Smooth muscle cell (in vitro differentiated cells): Measurements from ENCODE around the gene C17orf67. TPM values are rescaled to one million over a fixed set of nuclear protein-coding genes. Genes with fewer than 3 reads are reported as not detected.

Source experiments
- DNase-seq: peaks from one replicate; lab custom pipeline; 2025; ENCODE audit not compliant: unreplicated experiment; lab: John Stamatoyannopoulos, UW
- H2AFZ ChIP-seq: fragments of 200-600 bp; sonication (generic); 2 replicates; pipeline ENCODE4 v1.6.0; 2016; ENCODE audit warnings: antibody characterized with exemption, low read depth, mild to moderate bottlenecking
- H3F3A ChIP-seq: fragments of 200-600 bp; sonication (generic); 2 replicates; pipeline ENCODE4 v1.6.0; 2017; ENCODE audit warnings: antibody characterized with exemption, low read depth
- H3K27ac ChIP-seq: fragments of 200-600 bp; sonication (generic); 2 replicates; pipeline ENCODE4 v1.5.1; 2016; ENCODE audit warnings: low read depth, mild to moderate bottlenecking
- H3K27me3 ChIP-seq: fragments of 200-600 bp; sonication (generic); 2 replicates; pipeline ENCODE4 v1.6.1; 2016; ENCODE audit warnings: low read depth, mild to moderate bottlenecking
- H3K36me3 ChIP-seq: fragments of 200-600 bp; sonication (generic); 2 replicates; pipeline ENCODE4 v1.5.1; 2016; ENCODE audit warnings: low read depth
- H3K4me1 ChIP-seq: fragments of 200-600 bp; sonication (generic); 2 replicates; pipeline ENCODE4 v1.5.1; 2016; ENCODE audit warnings: low read depth
- H3K4me2 ChIP-seq: fragments of 200-600 bp; sonication (generic); 2 replicates; pipeline ENCODE4 v1.6.0; 2016; ENCODE audit warnings: mild to moderate bottlenecking
- H3K4me3 ChIP-seq: fragments of 200-600 bp; sonication (generic); 2 replicates; pipeline ENCODE4 v1.5.1; 2016; ENCODE audit warnings: mild to moderate bottlenecking
- H3K79me2 ChIP-seq: fragments of 200-600 bp; sonication (generic); 2 replicates; pipeline ENCODE4 v1.6.0; 2016; ENCODE audit warnings: low read depth, mild to moderate bottlenecking
- H3K9ac ChIP-seq: fragments of 200-600 bp; sonication (generic); 2 replicates; pipeline ENCODE4 v1.6.0; 2016; ENCODE audit warnings: low read depth
- H3K9me3 ChIP-seq: fragments of 200-600 bp; sonication (generic); replicated peaks from 2 replicates; pipeline ENCODE4 v1.5.1; 2016; ENCODE audit warnings: low read depth
- H4K20me1 ChIP-seq: fragments of 200-600 bp; sonication (generic); 2 replicates; pipeline ENCODE4 v1.6.0; 2016; ENCODE audit warnings: low read depth
- CTCF ChIP-seq: fragments of 200-600 bp; sonication (generic); IDR thresholded peaks from 2 replicates; pipeline ENCODE4 v1.5.1; 2017; ENCODE audit warnings: borderline replicate concordance, mild to moderate bottlenecking, antibody characterized with exemption; ENCODE audit not compliant: insufficient read depth, poor library complexity, severe bottlenecking
- WGBS: methylation state at CpG from one replicate; pipeline ENCODE4 v1.1.7; 2016; ENCODE audit warnings: low lambda C conversion rate; 5-methylcytosine and 5-hydroxymethylcytosine counted together
- polyA plus RNA-seq: library from polyadenylated mRNA; unstranded; fragments of >200 nt; fragmentation: Nextera tagmentation; extraction: Ambion mirVana; gene quantifications from 2 replicates; pipeline ENCODE4 v1.2.1, GENCODE V29; 2016
- total RNA-seq: library from RNA; depleted of rRNA; stranded (reverse); fragments of >200 nt; gene quantifications from 2 replicates; pipeline ENCODE4 v1.2.3, GENCODE V29; 2014

The C17orf67 gene
- total and polyA plus RNA-seq, 2 experiments from 2014 or later = 0.47 TPM; not detected in 1

GRCh38 chr17:56879280-56879679 lies 45.6 kb upstream of the C17orf67 start:
- no peak for TF ChIP-seq CTCF
- H2AFZ ChIP-seq = no peak overlapping the region
- no peaks in the 10 kb centered on the region for H3K9me3 ChIP-seq
- no peaks in the 10 kb centered on the region for H3K4me1 ChIP-seq
- no peaks in the 10 kb centered on the region for H3F3A ChIP-seq
- DNase-seq = no peak
- no peaks in the 10 kb centered on the region for H4K20me1 ChIP-seq
- H3K27ac ChIP-seq = no peak overlapping the region
- H3K9ac ChIP-seq = no peak overlapping the region
- H3K27me3 ChIP-seq = no peaks in the 10 kb centered on the region
- no peak overlapping the region for H3K4me2 ChIP-seq
- WGBS = 95% methylated on average over 7 of the region's 7 CpGs
- no peaks in the 10 kb centered on the region for H3K36me3 ChIP-seq
- H3K79me2 ChIP-seq = no peaks in the 10 kb centered on the region
- no peak overlapping the region for H3K4me3 ChIP-seq

- Histone ChIP-seq H3K27me3 (no peaks in the 10 kb centered on the region), H3K4me1 (no peaks in the 10 kb centered on the region), H3K36me3 (no peaks in the 10 kb centered on the region), H3K27ac (no peak overlapping the region), H3F3A (no peaks in the 10 kb centered on the region), H3K79me2 (no peaks in the 10 kb centered on the region), H4K20me1 (no peaks in the 10 kb centered on the region), H3K4me2 (no peak overlapping the region), H3K9me3 (no peaks in the 10 kb centered on the region), H2AFZ (no peak overlapping the region), H3K4me3 (no peak overlapping the region), H3K9ac (no peak overlapping the region)
- DNase-seq = no peak
- TF ChIP-seq CTCF = no peak
- WGBS = 68% methylated on average over 7 of the region's 7 CpGs
Measured at GRCh38 chr17:56876766-56877179, 43.1 kb upstream of the C17orf67 start.

GRCh38 chr17:56870081-56870651 lies 36.4 kb upstream of the C17orf67 start:
- H3K4me2 ChIP-seq = no peak overlapping the region

More at GRCh38 chr17:56870081-56870651, 36.4 kb upstream of the C17orf67 start:
- TF ChIP-seq CTCF = no peak
- Histone ChIP-seq H3K27ac (no peak overlapping the region), H2AFZ (no peak overlapping the region), H3F3A (no peaks in the 10 kb centered on the region), H3K9me3 (no peaks in the 10 kb centered on the region), H3K27me3 (no peaks in the 10 kb centered on the region), H3K4me1 (no peaks in the 10 kb centered on the region), H3K9ac (no peak overlapping the region), H3K36me3 (no peaks in the 10 kb centered on the region), H3K79me2 (no peaks in the 10 kb centered on the region), H4K20me1 (no peaks in the 10 kb centered on the region), H3K4me3 (no peak overlapping the region)
- 73% methylated on average over 4 of the region's 4 CpGs for WGBS
- DNase-seq = no peak
